ENCODE data around the gene MYL12B. TPM values are rescaled to one million over a fixed set of nuclear protein-coding genes. Genes with fewer than 3 reads are reported as not detected.
A peak's percentile ranks its signal among the peaks of the same experiment; 100 is the strongest.

The MYL12B gene
- total RNA-seq, 4 donors from 2014 or later, result 362 to 430 (median 386) TPM

- whole genome bisulfite sequencing, 2 donors, result 32 to 42% methylated on average over 14 of the region's 14 CpGs
- Histone ChIP-seq H3K9me3 (no peaks in the 10 kb centered on the region), H3K4me3 (no peak overlapping the region), H3K27me3 (no peaks in the 10 kb centered on the region), H3K27ac (no peak overlapping the region), H3K4me1 (peaks cover 0 to 25% (median 5%) of the 10 kb centered on the region in 3 donors), H3K36me3 (peaks cover 0 to 48% (median 21%) of the 10 kb centered on the region in 3 donors)
- DNase-seq, result no peak
- no peak for TF ChIP-seq CTCF (IDR thresholded peaks at IDR 0.05)
- TF ChIP-seq POLR2A (IDR thresholded peaks at IDR 0.05), result no peak
- intact Hi-C loops (cut with DNase I), result loop anchor here (5.0 to 10.0 kb wide), 3 partner anchors 165 to 388 kb away; no protein-coding TSS in a partner anchor
Observed at GRCh38 chr18:3279201-3280185, 17.6 kb downstream of the MYL12B start.

- Histone ChIP-seq H3K36me3 (peaks cover 0 to 26% (median 10%) of the 10 kb centered on the region in 3 donors), H3K4me3 (no peak overlapping the region), H3K4me1 (peaks cover 0 to 26% (median 5%) of the 10 kb centered on the region in 3 donors), H3K9me3 (no peaks in the 10 kb centered on the region), H3K27ac (peak overlapping the region in 2 of 4 donors; percentile 11 to 17), H3K27me3 (no peaks in the 10 kb centered on the region)
- TF ChIP-seq CTCF (IDR thresholded peaks at IDR 0.05) (peak; percentile 54 to 81 (median 62)), POLR2A (IDR thresholded peaks at IDR 0.05) (no peak)
- intact Hi-C loops (cut with DNase I), result loop anchor here (5.0 to 10.0 kb wide), 3 partner anchors 163 to 386 kb away; no protein-coding TSS in a partner anchor
- no peak for DNase-seq
- WGBS, 2 donors, result 22 to 24% methylated on average over 2 of the region's 2 CpGs
Observed at GRCh38 chr18:3281456-3282400, 19.8 kb downstream of the MYL12B start.

- H3K27ac ChIP-seq, result peak overlapping the region in 1 of 4 donors; percentile 19
- intact Hi-C loops (cut with DNase I), result loop anchor here (5.0 to 10.0 kb wide), 3 partner anchors 161 to 384 kb away; no protein-coding TSS in a partner anchor
Observed at GRCh38 chr18:3283253-3283863, 21.4 kb downstream of the MYL12B start.

GRCh38 chr18:3283908-3284307 is 22.0 kb downstream of the MYL12B start:
- no peak for DNase-seq
- H3K9me3 ChIP-seq, result no peaks in the 10 kb centered on the region
- peak overlapping the region in 1 of 4 donors; percentile 19 for H3K27ac ChIP-seq

More at GRCh38 chr18:3283253-3283863, 21.4 kb downstream of the MYL12B start:
- DNase-seq, result no peak
- Histone ChIP-seq H3K4me3 (no peak overlapping the region), H3K9me3 (no peaks in the 10 kb centered on the region), H3K4me1 (peaks cover 0 to 26% (median 5%) of the 10 kb centered on the region in 3 donors), H3K36me3 (peaks cover 0 to 9% (median under 1%) of the 10 kb centered on the region in 3 donors), H3K27me3 (no peaks in the 10 kb centered on the region)
- no peak for TF ChIP-seq POLR2A (IDR thresholded peaks at IDR 0.05)
- TF ChIP-seq CTCF (IDR thresholded peaks at IDR 0.05), result no peak
- 73 to 81% methylated on average over 10 of the region's 10 CpGs for WGBS, 2 donors

More at GRCh38 chr18:3283908-3284307, 22.0 kb downstream of the MYL12B start:
- intact Hi-C loops (cut with DNase I), result loop anchor here (5.0 to 10.0 kb wide), 3 partner anchors 161 to 383 kb away; no protein-coding TSS in a partner anchor
- TF ChIP-seq POLR2A (IDR thresholded peaks at IDR 0.05) (no peak), CTCF (IDR thresholded peaks at IDR 0.05) (no peak)
- no peak overlapping the region for H3K4me3 ChIP-seq
- 56 to 71% methylated on average over 3 to 7 of the region's 7 CpGs for WGBS, 2 donors
- H3K4me1 ChIP-seq, result peaks cover 0 to 26% (median 5%) of the 10 kb centered on the region in 3 donors
- H3K27me3 ChIP-seq, result no peaks in the 10 kb centered on the region
- H3K36me3 ChIP-seq, result peaks cover 0 to 4% (median 0%) of the 10 kb centered on the region in 3 donors
